Heart left ventricle (tissue), 16 donors: ENCODE results near the gene VPS33A. TPM values are rescaled to one million over a fixed set of nuclear protein-coding genes. Genes with fewer than 3 reads are reported as not detected.
"Not testable (repeated sequence)": the region's sequence is repeated elsewhere in the genome, so short reads cannot be mapped to it uniquely, and the experiment has no call there.

Experiments
- ATAC-seq, 4 donors: fragments of 200-7000 bp; cut with Tn5 transposase; one replicate each; pipeline ENCODE4 v1.9.1; 2020 to 2022; ENCODE audit warnings: moderate library complexity in 4 of 4, mild to moderate bottlenecking in 3 of 4, moderate number of reproducible peaks in 1 of 4
- DNase-seq, 5 donors: peaks; one replicate each; pipeline ENCODE4 v3.0.0-alpha.2; 2020
- H3K27ac ChIP-seq, 12 donors: fragments of 200-600 bp; sonication (generic) in 4 of 12; one replicate each; pipeline versions ENCODE4 v1.5.0 to v1.8.0; 2016 to 2022; ENCODE audit warnings: mild to moderate bottlenecking in 2 of 12
- H3K27me3 ChIP-seq, 9 donors: fragments of 200-600 bp; sonication (generic) in 2 of 9; one replicate each; pipeline versions ENCODE4 v1.5.1 to v1.8.0; 2016 to 2022; ENCODE audit warnings: mild to moderate bottlenecking in 3 of 9
- H3K36me3 ChIP-seq, 9 donors: fragments of 200-600 bp; sonication (generic) in 2 of 9; one replicate each; pipeline versions ENCODE4 v1.5.0 to v1.8.0; 2018 to 2022; ENCODE audit warnings: mild to moderate bottlenecking in 2 of 9
- H3K4me1 ChIP-seq, 12 donors: fragments of 200-600 bp; sonication (generic) in 4 of 12; one replicate each; pipeline versions ENCODE4 v1.5.0 to v1.8.0; 2016 to 2022; ENCODE audit warnings: mild to moderate bottlenecking in 3 of 12
- H3K4me3 ChIP-seq, 12 donors: fragments of 200-600 bp; sonication (generic) in 4 of 12; one replicate each; pipeline versions ENCODE4 v1.5.0 to v1.8.0; 2017 to 2022; ENCODE audit warnings: mild to moderate bottlenecking in 9 of 12, moderate library complexity in 4 of 12
- H3K9me3 ChIP-seq, 12 donors: fragments of 200-600 bp; sonication (generic) in 4 of 12; one replicate each; pipeline versions ENCODE4 v1.5.0 to v1.8.0; 2016 to 2022; ENCODE audit warnings: mild to moderate bottlenecking in 1 of 12
- POLR2A ChIP-seq, 2 donors: fragments of 450-650 bp; IDR thresholded peaks; one replicate each; pipeline ENCODE4 v1.6.1; 2017; ENCODE audit warnings: antibody characterized with exemption in 2 of 2, mild to moderate bottlenecking in 2 of 2, moderate library complexity in 2 of 2
- WGBS, 4 donors: extraction: QIAGEN DNeasy Blood & Tissue Kit in 2 of 4; methylation state at CpG; one replicate each; pipeline versions ENCODE4 v1.1.5 to v1.1.7; 2013 to 2018; 5-methylcytosine and 5-hydroxymethylcytosine counted together
- intact Hi-C, 10 donors: fragments of 100-400 bp; cut with DNase I; formaldehyde crosslinking; loops; one replicate each; pipeline versions ENCODE4 v1.11.1 to v1.14.2; 2022
- polyA plus RNA-seq, 2 donors: library from polyadenylated mRNA; stranded (reverse); fragments of 200-250 nt; gene quantifications; one replicate each; pipeline ENCODE4 v1.2.3, GENCODE V29; 2013
- total RNA-seq, 9 donors: library from RNA; depleted of rRNA in 2 of 9; stranded (reverse); fragments of >200 nt in 2 of 9; fragmentation: NEBNext Ultra II Directional in 3 of 9; extraction: Animal tissue kit (Norgen Biotek cat#: 25700) in 3 of 9; gene quantifications; one replicate each; pipeline versions ENCODE4 v1.1.0 to v1.2.4, GENCODE V29; 2016 to 2023
- TF ChIP-seq, protein P1 (sequence below), 12 donors: fragments of 200-600 bp; sonication (generic) in 4 of 12; IDR thresholded peaks; one replicate each; pipeline versions ENCODE4 v1.5.0 to v1.8.0; 2018 to 2022; ENCODE audit warnings: antibody characterized with exemption in 12 of 12, mild to moderate bottlenecking in 5 of 12
- donor health status: ischemic (EF 13 %, LVEDD 7.1; RV severe dilation, severe dysfunction).
- donor health status: healthy with polysubstance abuse.
- donor health status: DM: no; HTN: yes; CAD: no.
- donor health status: DM: no; HTN: no; CAD: no.
- donor health status: ischemic (EF 25% LVEDD 6.9; RV normal size, moderate dysfunction).
- donor health status: ischemic (EF 25% LVEDD 5.7; RV mildly dilated, moderate dysfunction).
- donor health status: healthy.
- donor health status: DM: yes; HTN: yes; CAD: no.
- donor health status: ischemic (EF 35%, LVEDD 5.7; RV mildly dilated, moderate dysfunction).
- donor health status: nonischemic (EF 11% LVEDD 7.7; RV severe dilation, severe dysfunction).
- donor health status: DM: yes; HTN: yes; CAD: no.
- donor health status: PGD.
- donor health status: ischemic (EF 29% LVEDD 5.4; RV normal size, mild dysfunction).
- donor health status: nonischemic (EF 23%, LVEDD 6.1; RV moderate dilation, normal function).

VPS33A gene
- total and polyA plus RNA-seq, 11 donors, result 5.6 to 16.7 (median 13.2) TPM

DNA sequence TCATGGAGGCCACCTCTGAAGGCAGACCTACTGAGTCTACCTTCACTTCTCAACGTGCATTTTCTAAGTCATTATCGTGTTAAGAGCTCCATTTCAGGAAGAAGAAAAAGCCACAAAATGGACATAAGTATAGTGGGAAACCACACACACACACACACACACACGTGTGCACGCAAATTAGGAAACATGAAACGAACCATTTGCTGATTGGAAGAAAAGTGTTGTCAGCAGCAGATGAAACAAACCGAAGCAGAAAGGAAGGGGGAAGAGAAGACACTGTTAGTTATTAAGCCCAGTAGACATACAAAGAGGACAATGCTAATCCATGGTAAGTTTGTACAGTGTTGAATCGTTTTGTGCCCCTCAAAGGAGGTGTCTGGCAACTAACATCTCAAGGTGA is 9.9 kb upstream of the VPS33A start:
- Histone ChIP-seq H3K27me3 (no peaks in the 10 kb centered on the region), H3K4me1 (no peaks in the 10 kb centered on the region), H3K4me3 (no peak overlapping the region), H3K9me3 (no peaks in the 10 kb centered on the region), H3K36me3 (peaks cover 0 to 95% (median 64%) of the 10 kb centered on the region in 9 donors), H3K27ac (no peak overlapping the region)
- intact Hi-C loops, result no loop called here
- no peak for DNase-seq
- no peak for ATAC-seq
- no peak for TF ChIP-seq POLR2A (IDR thresholded peaks at IDR 0.05)
- TF ChIP-seq, protein P1, sequence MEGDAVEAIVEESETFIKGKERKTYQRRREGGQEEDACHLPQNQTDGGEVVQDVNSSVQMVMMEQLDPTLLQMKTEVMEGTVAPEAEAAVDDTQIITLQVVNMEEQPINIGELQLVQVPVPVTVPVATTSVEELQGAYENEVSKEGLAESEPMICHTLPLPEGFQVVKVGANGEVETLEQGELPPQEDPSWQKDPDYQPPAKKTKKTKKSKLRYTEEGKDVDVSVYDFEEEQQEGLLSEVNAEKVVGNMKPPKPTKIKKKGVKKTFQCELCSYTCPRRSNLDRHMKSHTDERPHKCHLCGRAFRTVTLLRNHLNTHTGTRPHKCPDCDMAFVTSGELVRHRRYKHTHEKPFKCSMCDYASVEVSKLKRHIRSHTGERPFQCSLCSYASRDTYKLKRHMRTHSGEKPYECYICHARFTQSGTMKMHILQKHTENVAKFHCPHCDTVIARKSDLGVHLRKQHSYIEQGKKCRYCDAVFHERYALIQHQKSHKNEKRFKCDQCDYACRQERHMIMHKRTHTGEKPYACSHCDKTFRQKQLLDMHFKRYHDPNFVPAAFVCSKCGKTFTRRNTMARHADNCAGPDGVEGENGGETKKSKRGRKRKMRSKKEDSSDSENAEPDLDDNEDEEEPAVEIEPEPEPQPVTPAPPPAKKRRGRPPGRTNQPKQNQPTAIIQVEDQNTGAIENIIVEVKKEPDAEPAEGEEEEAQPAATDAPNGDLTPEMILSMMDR (IDR thresholded peaks at IDR 0.05), result no peak
- 82 to 84% (median 83%) methylated on average over 7 of the region's 7 CpGs for WGBS, 4 donors

DNA sequence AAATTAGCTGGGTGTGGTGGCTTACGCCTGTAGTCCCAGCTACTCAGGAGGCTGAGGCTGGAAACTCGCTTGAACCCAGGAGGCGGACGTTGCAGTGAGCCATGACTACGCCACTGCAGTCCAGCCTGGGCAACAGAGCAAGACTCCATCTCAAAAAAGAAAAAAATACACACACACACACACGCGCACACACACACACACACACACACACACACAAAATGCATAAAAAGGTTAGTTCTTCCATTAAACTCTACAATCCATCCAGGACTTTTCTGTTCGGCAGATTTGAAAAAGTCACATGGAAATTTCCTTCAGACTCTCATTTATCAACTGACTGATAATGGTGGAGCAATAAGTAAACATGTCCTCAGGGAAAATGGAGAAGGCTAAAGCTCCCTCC is 9.2 kb upstream of the VPS33A start:
- Histone ChIP-seq H3K27me3 (no peaks in the 10 kb centered on the region), H3K4me1 (no peaks in the 10 kb centered on the region), H3K27ac (no peak overlapping the region), H3K9me3 (no peaks in the 10 kb centered on the region), H3K4me3 (no peak overlapping the region), H3K36me3 (peaks cover 0 to 94% (median 65%) of the 10 kb centered on the region in 9 donors)
- WGBS, 4 donors, result 80 to 92% (median 89%) methylated on average over 8 of the region's 8 CpGs
- ATAC-seq, result no peak
- DNase-seq, result no peak
- intact Hi-C loops, result no loop called here
- no peak for TF ChIP-seq POLR2A (IDR thresholded peaks at IDR 0.05)
- TF ChIP-seq, protein P1 (IDR thresholded peaks at IDR 0.05), result no peak

DNA sequence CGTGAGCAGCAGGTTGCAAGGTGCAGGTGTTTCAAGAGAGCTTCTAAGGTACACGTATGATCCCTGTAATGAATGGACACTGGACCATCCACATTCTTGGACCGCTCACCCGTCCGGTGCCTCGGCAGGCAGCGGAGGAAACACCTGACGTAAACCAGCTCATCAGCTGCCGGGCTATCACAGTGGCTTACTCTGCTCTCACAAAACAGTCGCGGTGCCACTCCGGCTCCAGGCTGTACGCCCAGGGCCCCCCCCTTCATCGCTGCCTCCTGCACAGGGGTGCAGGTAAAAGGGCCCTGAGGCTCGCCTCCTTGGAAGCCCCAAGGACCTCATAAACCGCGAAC is 436 bp downstream of the VPS33A start:
- ATAC-seq (peak in 3 of 4 donors; percentile 32 to 58 (median 48)), DNase-seq (peak in 3 of 5 donors; percentile 28 to 43 (median 32))
- intact Hi-C loops, result loop anchor here in 2 of 10 donors (2.0 kb wide), 2 partner anchors 39 to 41 kb away; partner anchors contain the start of gene DIABLO (in 1 of the 2)
- Histone ChIP-seq H3K27ac (peak overlapping the region; percentile 39 to 95 (median 86)), H3K27me3 (no peaks in the 10 kb centered on the region), H3K9me3 (no peaks in the 10 kb centered on the region), H3K36me3 (peaks cover 0 to 40% (median 32%) of the 10 kb centered on the region in 9 donors), H3K4me3 (peak overlapping the region; percentile 71 to 98 (median 86)), H3K4me1 (peaks cover 0 to 21% (median 8%) of the 10 kb centered on the region in 12 donors)
- 0 to 3% (median 1%) methylated on average over 14 to 17 of the region's 17 CpGs for WGBS, 4 donors
- no peak for TF ChIP-seq POLR2A (IDR thresholded peaks at IDR 0.05)
- TF ChIP-seq, protein P1 (IDR thresholded peaks at IDR 0.05), result no peak

DNA sequence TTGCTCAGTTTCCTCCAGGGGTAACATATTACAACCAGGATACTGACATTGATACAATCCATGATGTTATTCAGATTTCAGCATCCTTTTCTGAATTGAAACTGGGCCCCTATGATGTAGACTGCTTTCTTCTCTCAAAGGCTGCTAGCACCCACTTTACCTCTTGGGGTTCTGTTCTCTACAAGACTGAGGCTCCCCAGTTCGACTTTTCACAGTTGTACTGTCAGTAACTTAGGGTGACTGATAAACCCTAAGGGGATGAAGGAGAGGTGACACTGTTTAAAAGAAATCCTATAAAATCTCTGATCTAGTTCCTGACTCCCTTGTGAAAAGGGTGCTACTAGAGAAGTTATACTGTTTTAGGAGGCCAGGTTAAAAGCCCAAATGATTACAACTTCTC is 818 bp downstream of the VPS33A start:
- no peak for TF ChIP-seq POLR2A (IDR thresholded peaks at IDR 0.05)
- TF ChIP-seq, protein P1 (IDR thresholded peaks at IDR 0.05), result no peak
- Histone ChIP-seq H3K4me1 (peaks cover 0 to 21% (median 8%) of the 10 kb centered on the region in 12 donors), H3K27me3 (no peaks in the 10 kb centered on the region), H3K36me3 (peaks cover 0 to 40% (median 32%) of the 10 kb centered on the region in 9 donors), H3K9me3 (no peaks in the 10 kb centered on the region), H3K4me3 (peak overlapping the region; percentile 71 to 98 (median 86)), H3K27ac (peak overlapping the region in 11 of 12 donors; percentile 74 to 95 (median 87))
- intact Hi-C loops, result no loop called here
- WGBS, 4 donors, result 20 to 42% (median 25%) methylated on average over 1 of the region's 1 CpG
- no peak for DNase-seq
- ATAC-seq, result no peak

DNA sequence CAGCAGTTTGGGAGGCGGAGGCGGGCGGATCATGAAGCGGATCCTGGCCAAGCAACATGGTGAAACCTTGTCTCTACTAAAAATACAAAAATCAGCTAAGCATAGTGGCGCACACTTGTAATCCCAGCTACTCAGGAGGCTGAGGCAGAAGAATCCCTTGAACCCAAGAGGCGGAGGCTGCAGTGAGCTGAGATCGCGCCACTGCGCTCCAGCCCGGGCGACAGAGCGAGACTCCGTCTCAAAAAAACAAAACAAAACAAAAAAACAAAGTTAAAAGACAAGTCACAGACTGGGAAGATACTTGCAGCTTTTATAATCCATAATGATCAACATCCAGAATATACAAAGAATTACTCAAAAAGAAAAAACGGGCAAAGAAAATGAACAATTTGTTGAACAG is 5.6 kb downstream of the VPS33A start:
- H3K4me3 ChIP-seq, H3K27ac ChIP-seq, H3K9me3 ChIP-seq, intact Hi-C loops, DNase-seq, H3K27me3 ChIP-seq, ATAC-seq: not testable (repeated sequence)
- peaks cover 0 to 88% (median 79%) of the 10 kb centered on the region in 9 donors for H3K36me3 ChIP-seq
- 85 to 91% (median 90%) methylated on average over 14 of the region's 14 CpGs for WGBS, 4 donors
- peaks cover 0 to 12% (median 8%) of the 10 kb centered on the region in 12 donors for H3K4me1 ChIP-seq

DNA sequence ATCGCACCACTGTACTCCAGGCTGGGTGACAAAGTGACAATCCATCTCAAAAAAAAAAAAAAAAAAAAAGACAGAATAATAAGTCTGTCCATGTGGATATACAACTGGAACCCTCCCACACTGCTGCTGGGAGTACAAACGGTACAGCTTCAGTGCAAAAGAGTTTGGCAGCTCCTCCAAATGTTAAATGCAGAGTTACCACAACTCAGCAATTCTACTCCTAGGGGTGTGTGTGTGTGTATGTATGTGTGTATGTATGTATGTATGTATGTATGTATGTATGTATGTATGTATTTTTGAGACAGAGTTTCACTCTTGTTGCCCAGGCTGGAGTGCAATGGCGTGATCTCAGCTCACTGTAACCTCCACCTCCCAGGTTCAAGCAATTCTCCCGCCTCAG is 7.4 kb downstream of the VPS33A start:
- intact Hi-C loops, H3K27ac ChIP-seq, DNase-seq, H3K9me3 ChIP-seq, H3K4me3 ChIP-seq, ATAC-seq, H3K4me1 ChIP-seq, H3K27me3 ChIP-seq: not testable (repeated sequence)
- peaks cover 0 to 97% (median 81%) of the 10 kb centered on the region in 9 donors for H3K36me3 ChIP-seq
- 90 to 91% (median 90%) methylated on average over 4 of the region's 4 CpGs for WGBS, 4 donors

DNA sequence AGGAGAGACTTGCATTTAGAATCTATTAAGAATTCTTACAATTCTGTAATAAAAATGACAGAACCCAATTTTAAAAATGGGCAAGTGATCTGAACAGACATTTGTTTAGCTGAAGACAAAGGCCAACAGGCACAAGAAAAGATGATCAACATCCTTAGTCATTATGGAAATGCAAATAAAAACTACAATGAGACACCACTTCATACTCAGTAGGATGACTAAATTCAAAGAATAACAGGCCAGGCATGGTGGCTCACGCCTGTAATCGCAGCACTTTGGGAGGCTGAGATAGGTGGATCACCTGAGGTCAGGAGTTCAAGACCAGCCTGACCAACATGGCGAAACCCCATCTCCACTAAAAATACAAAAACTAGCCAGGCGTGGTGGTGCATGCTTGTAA is 7.8 kb downstream of the VPS33A start:
- H3K27me3 ChIP-seq, intact Hi-C loops, DNase-seq, H3K27ac ChIP-seq, H3K9me3 ChIP-seq, H3K4me3 ChIP-seq, H3K4me1 ChIP-seq, ATAC-seq: not testable (repeated sequence)
- 89 to 98% (median 94%) methylated on average over 4 of the region's 4 CpGs for WGBS, 4 donors
- H3K36me3 ChIP-seq, result peaks cover 0 to 97% (median 79%) of the 10 kb centered on the region in 9 donors
